GM13976 (cell line): ENCODE results near the gene GRP.

ENCODE experiments used
- DNase-seq: peaks from one replicate; pipeline ENCODE4 v3.0.0; 2012; ENCODE audit warnings: low spot score
- CTCF ChIP-seq: IDR thresholded peaks from 2 replicates; pipeline ENCODE4 v1.5.1; 2012; ENCODE audit warnings: borderline replicate concordance, mild to moderate bottlenecking; ENCODE audit not compliant: insufficient read depth; ENCODE audit errors: extremely low read depth, missing control alignments, control extremely low read depth
- in situ Hi-C: fragments of 300-500 bp; cut with MboI; formaldehyde crosslinking; loops from one replicate; pipeline ENCODE4 v1.12.0; 2022; ENCODE audit warnings: low sequenced_read_pairs, mixed read lengths, inconsistent platforms; ENCODE audit not compliant: unreplicated experiment

Gene GRP

GRCh38 chr18:59219672-59220163 is at the start of gene GRP:
TSS of gene GRP (plus strand) at chr18:59220158. CDS start at chr18:59220266, 108 bp downstream.
- no peak for DNase-seq
- in situ Hi-C loops = no loop called here
- TF ChIP-seq CTCF = no peak

GRCh38 chr18:59172664-59173249 is 47.2 kb upstream of the GRP start:
- in situ Hi-C loops = no loop called here
- TF ChIP-seq CTCF = no peak
- DNase-seq = no peak

DNA sequence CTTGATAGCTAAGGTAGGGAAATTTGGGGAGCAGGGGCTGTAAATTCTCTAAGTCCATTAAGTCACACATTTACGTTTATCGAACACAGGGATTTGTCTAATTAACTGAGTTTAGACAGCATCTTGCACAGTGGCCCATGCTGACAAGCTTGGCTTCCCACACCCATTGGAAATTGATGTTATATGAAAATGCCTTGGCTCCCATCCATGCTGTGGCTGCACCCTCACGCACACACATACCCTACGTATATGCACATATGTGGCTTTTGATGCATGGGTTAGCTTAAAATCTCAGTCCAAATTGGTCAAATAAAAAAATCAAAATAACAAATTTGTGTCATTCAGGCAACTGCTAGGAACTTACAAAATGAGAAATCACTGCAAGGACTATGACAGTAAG is 42.5 kb upstream of the GRP start:
- in situ Hi-C loops = no loop called here
- no peak for DNase-seq
- no peak for TF ChIP-seq CTCF

GRCh38 chr18:59180150-59180845 is 39.7 kb upstream of the GRP start:
- no peak for DNase-seq
- in situ Hi-C loops = no loop called here
- no peak for TF ChIP-seq CTCF

DNA sequence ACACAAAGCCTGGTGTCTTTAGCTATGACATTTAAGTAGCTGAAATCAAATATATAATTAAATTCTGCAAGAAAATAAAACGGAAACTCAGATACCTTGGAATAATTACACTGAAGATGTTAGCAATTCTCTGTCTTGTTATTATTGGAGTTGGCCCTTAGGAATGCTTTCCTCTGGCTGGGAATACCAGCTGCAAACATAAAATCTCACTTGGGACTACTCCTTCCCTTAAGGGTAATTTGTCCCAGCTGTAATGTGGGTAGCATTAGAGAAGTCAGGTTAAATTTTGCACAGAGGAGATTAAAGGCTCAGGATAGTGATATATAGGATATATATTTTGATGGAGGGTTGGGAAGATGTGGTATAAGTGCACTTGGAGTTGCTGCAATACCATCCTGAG is 37.3 kb upstream of the GRP start:
- no peak for TF ChIP-seq CTCF
- DNase-seq = no peak
- in situ Hi-C loops = no loop called here

DNA sequence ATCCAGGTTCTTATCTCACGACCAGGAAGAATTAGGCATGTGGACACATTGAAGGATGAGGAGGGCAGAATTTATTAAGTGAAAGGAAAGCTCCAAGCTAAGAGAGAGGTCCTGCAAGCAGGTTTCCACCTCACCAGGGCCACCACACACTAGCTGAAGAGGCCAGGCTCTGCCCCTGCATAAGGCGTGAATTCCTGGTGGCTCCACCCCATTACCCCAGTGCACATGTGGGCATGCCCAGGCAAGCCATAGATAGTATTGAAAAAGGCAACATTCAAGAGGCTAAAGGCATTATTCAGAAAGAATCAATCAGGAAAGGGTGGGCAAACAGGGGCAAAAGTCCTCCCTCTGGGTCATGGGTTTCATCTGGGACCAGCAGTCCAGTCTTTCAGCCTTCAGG is 30.9 kb upstream of the GRP start:
- no peak for DNase-seq
- no peak for TF ChIP-seq CTCF
- in situ Hi-C loops = no loop called here
